Psoas muscle (tissue), 8 donors: ENCODE measurements around the gene ELMO1. TPM values are rescaled to one million over a fixed set of nuclear protein-coding genes. Genes with fewer than 3 reads are reported as not detected.

ENCODE experiments used
- ATAC-seq, 4 donors: fragments of 200-7000 bp; cut with Tn5 transposase; one replicate each; pipeline ENCODE4 v1.9.1; 2020; ENCODE audit warnings: moderate library complexity in 3 of 4, mild to moderate bottlenecking in 2 of 4
- DNase-seq, 2 donors: peaks; one replicate each; pipeline ENCODE4 v3.0.0-alpha.2; 2020
- H3K27ac ChIP-seq: fragments of 200-600 bp; one replicate; pipeline ENCODE4 v1.8.0; 2022
- H3K27me3 ChIP-seq, 3 donors: fragments of 200-600 bp in 1 of 3; one replicate each; pipeline versions ENCODE4 v1.6.1 to v1.8.0; 2013 to 2022; ENCODE audit warnings: low read length in 2 of 3, mild to moderate bottlenecking in 2 of 3, moderate library complexity in 1 of 3; ENCODE audit not compliant: insufficient read depth in 3 of 3
- H3K36me3 ChIP-seq, 2 donors: fragments of 200-600 bp in 1 of 2; one replicate each; pipeline versions ENCODE4 v1.6.1 to v1.8.0; 2013 to 2022; ENCODE audit warnings: low read depth in 1 of 2, mild to moderate bottlenecking in 1 of 2, moderate library complexity in 1 of 2; ENCODE audit not compliant: insufficient read depth in 1 of 2
- H3K4me1 ChIP-seq: fragments of 200-600 bp; one replicate; pipeline ENCODE4 v1.8.0; 2022
- H3K4me3 ChIP-seq: fragments of 200-600 bp; one replicate; pipeline ENCODE4 v1.8.0; 2022; ENCODE audit warnings: mild to moderate bottlenecking
- H3K9me3 ChIP-seq: fragments of 200-600 bp; one replicate; pipeline ENCODE4 v1.8.0; 2022
- WGBS, 3 donors: extraction: QIAGEN DNeasy Blood & Tissue Kit; methylation state at CpG; one replicate each; pipeline versions ENCODE4 v1.1.6 to v1.1.7; 2013; 5-methylcytosine and 5-hydroxymethylcytosine counted together
- intact Hi-C, 2 donors: fragments of 100-400 bp; cut with DNase I; formaldehyde crosslinking; loops; one replicate each; pipeline versions ENCODE4 v1.11.0 to v1.14.2; 2022
- polyA plus RNA-seq, 3 donors: library from polyadenylated mRNA; stranded (reverse); fragments of 200-250 nt; gene quantifications; one replicate each; pipeline ENCODE4 v1.2.3, GENCODE V29; 2013
- total RNA-seq, 4 donors: library from RNA; stranded (reverse); fragmentation: NEBNext Ultra II Directional in 2 of 4; extraction: Animal tissue kit (Norgen Biotek cat#: 25700) in 2 of 4; gene quantifications; one replicate each; pipeline versions ENCODE4 v1.2.1 to v1.2.4, GENCODE V29; 2021 to 2023
- TF ChIP-seq, protein P1 (sequence below): fragments of 200-600 bp; IDR thresholded peaks from one replicate; pipeline ENCODE4 v1.8.0; 2022; ENCODE audit warnings: antibody characterized with exemption
- donor health status: healthy with polysubstance abuse.
- donor health status: DM: no; HTN: no; CAD: no; lungs with moderate emphysema.
- donor health status: Bipolar disorder and iron deficiency.
- donor health status: healthy.
- donor health status: DM: yes; HTN: yes; CAD: no.
- donor health status: DM: no; HTN: no; CAD: no.
- donor health status: DM: no; HTN: no; CAD: no.
- donor health status: DM: yes; HTN: yes; CAD: no.

The ELMO1 gene
- total and polyA plus RNA-seq, 7 donors: 2.8 to 8.1 (median 6.9) TPM

DNA sequence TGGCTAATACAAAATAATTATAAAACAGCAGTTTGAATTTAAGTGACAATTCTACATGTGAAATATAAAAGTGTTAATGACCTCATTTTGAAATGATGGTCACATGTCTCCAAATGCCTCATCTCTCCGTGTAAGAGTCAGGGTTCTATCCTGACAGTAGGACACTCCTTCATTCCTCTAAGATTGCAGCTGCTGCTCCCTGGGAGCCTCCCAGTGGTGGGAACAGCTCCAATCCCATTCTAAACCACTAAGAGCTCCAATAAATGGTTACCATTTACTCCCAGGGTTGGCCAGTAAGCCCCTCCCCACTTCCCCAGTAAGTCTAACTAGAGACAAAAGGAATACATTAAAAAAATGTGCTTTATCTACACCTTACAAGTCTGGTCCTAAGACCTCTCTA, 379.8 kb downstream of the ELMO1 start:
- ATAC-seq: no peak
- no peaks in the 10 kb centered on the region for H3K4me1 ChIP-seq
- 20 to 29% (median 25%) methylated on average over 1 of the region's 1 CpG for WGBS, 3 donors

DNA sequence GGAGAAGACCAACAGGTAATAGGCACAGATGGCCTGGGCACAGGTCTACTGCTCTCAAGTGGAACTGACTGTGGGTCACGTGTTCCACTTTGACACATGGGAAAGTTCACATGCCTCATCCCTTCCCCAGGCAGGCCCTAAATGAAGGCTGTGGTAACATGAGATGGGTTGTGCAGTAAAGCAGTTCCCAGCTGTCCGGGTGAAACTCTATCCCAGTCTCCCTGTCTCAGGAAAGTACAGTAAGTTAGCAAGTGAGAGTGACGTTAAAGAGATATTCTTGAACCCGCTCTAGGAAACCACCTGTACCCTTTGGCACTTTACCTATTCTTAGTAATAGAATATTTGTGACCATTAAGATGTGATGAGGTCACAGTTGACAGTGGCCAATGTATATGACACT, 380.6 kb downstream of the ELMO1 start:
- H3K4me3 ChIP-seq: no peak overlapping the region
- ATAC-seq (peak in 2 of 4 donors; percentile 84 to 90), DNase-seq (no peak)
- TF ChIP-seq, protein P1, sequence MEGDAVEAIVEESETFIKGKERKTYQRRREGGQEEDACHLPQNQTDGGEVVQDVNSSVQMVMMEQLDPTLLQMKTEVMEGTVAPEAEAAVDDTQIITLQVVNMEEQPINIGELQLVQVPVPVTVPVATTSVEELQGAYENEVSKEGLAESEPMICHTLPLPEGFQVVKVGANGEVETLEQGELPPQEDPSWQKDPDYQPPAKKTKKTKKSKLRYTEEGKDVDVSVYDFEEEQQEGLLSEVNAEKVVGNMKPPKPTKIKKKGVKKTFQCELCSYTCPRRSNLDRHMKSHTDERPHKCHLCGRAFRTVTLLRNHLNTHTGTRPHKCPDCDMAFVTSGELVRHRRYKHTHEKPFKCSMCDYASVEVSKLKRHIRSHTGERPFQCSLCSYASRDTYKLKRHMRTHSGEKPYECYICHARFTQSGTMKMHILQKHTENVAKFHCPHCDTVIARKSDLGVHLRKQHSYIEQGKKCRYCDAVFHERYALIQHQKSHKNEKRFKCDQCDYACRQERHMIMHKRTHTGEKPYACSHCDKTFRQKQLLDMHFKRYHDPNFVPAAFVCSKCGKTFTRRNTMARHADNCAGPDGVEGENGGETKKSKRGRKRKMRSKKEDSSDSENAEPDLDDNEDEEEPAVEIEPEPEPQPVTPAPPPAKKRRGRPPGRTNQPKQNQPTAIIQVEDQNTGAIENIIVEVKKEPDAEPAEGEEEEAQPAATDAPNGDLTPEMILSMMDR: no peak
- intact Hi-C loops: no loop called here
- H3K4me1 ChIP-seq: no peaks in the 10 kb centered on the region
- no peaks in the 10 kb centered on the region for H3K9me3 ChIP-seq
- WGBS, 3 donors: 28 to 41% (median 31%) methylated on average over 4 of the region's 4 CpGs
- no peaks in the 10 kb centered on the region for H3K36me3 ChIP-seq
- H3K27me3 ChIP-seq: no peaks in the 10 kb centered on the region
- no peak overlapping the region for H3K27ac ChIP-seq

More for the DNA sequence above, 379.8 kb downstream of the ELMO1 start:
- H3K27me3 ChIP-seq: no peaks in the 10 kb centered on the region
- intact Hi-C loops: no loop called here
- no peak for DNase-seq
- H3K36me3 ChIP-seq: no peaks in the 10 kb centered on the region
- no peak overlapping the region for H3K27ac ChIP-seq
- no peaks in the 10 kb centered on the region for H3K9me3 ChIP-seq
- TF ChIP-seq, protein P1: no peak
- no peak overlapping the region for H3K4me3 ChIP-seq

DNA sequence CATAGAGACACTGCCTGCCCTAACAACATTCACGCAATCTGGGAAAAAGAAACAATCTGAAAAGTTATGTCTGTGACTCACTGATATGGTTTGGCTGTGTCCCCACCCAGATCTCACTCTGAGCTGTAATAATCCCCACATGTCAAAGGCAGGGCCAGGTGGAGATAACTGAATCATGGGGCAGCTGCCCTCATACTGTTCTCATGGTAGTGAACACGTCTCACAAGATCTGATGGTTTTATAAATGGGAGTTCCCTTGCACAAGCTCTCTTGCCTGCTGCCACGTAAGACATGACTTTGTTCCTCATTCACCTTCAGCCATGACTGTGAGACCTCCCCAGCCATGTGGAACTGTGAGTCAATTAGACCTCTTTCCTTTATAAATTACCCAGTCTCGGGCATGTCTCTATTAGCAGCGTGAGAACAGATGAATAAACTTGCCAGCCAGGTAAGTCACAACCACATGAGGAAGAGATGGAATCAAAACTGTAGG, 382.8 kb downstream of the ELMO1 start:
- no peaks in the 10 kb centered on the region for H3K36me3 ChIP-seq
- ATAC-seq (no peak), DNase-seq (no peak)
- no peak overlapping the region for H3K27ac ChIP-seq
- H3K4me1 ChIP-seq: no peaks in the 10 kb centered on the region
- whole genome bisulfite sequencing, 3 donors: 79 to 85% (median 84%) methylated on average over 5 of the region's 5 CpGs
- H3K9me3 ChIP-seq: no peaks in the 10 kb centered on the region
- TF ChIP-seq, protein P1: no peak
- H3K4me3 ChIP-seq: no peak overlapping the region
- intact Hi-C loops: no loop called here
- no peaks in the 10 kb centered on the region for H3K27me3 ChIP-seq

DNA sequence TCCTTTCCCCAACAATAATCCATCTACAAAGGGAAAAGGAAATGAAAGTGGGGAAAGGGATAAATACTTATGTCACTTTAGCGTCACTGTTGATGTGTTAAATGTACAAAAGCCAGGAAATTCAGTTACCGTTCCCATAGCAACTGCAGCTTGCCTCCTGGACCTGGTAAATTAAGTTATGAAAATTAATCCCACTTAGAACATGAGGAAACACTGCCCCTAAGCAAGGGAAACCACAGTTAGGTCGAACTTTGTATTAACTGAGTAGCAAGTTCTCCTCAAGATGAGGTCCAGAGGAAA, 386.2 kb downstream of the ELMO1 start:
- Histone ChIP-seq H3K4me1 (no peaks in the 10 kb centered on the region), H3K27ac (no peak overlapping the region), H3K9me3 (no peaks in the 10 kb centered on the region), H3K27me3 (no peaks in the 10 kb centered on the region), H3K36me3 (no peaks in the 10 kb centered on the region), H3K4me3 (no peak overlapping the region)
- no peak for ATAC-seq
- DNase-seq: no peak
- 56 to 69% (median 62%) methylated on average over 3 of the region's 3 CpGs for WGBS, 3 donors
- intact Hi-C loops: no loop called here
- TF ChIP-seq, protein P1: no peak

DNA sequence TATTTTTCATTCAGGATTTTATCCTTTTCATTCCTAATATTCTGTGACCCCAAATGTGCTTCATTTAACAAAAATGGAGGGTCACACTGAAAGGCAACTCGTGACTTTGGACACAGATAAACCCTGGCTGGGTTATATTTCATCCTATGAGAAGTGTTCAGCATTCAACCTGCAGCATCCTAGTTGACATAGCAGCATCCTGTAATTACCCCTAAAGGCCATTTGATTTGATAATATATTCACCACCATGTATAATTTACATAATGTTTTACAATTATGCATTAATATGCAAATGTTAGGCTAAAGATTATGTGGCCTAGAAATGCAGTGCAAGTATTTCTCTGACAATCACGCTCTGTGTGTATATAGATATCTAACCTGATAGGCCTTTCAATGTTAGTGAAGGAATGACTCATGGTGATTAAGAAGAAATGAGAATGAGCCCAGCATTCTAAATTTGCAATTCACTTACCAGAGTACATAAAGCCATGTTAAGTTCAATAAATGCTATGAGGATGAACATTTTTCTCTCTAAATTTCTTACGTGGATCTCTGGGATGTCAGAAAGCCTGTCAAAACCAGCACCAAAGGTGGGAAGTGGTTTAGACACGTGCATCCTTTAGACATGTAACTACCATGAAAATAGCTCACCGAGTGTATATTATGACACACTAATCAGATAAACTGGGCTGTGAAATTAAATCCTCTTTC, 386.7 kb downstream of the ELMO1 start:
- ATAC-seq (no peak), DNase-seq (no peak)
- H3K27me3 ChIP-seq: no peaks in the 10 kb centered on the region
- no peaks in the 10 kb centered on the region for H3K9me3 ChIP-seq
- TF ChIP-seq, protein P1: no peak
- intact Hi-C loops: no loop called here
- no peaks in the 10 kb centered on the region for H3K4me1 ChIP-seq
- no peak overlapping the region for H3K27ac ChIP-seq
- H3K36me3 ChIP-seq: no peaks in the 10 kb centered on the region
- H3K4me3 ChIP-seq: no peak overlapping the region
- 66 to 70% (median 67%) methylated on average over 5 of the region's 5 CpGs for WGBS, 3 donors
